HepG2 (cell line): ENCODE data around the gene SERPINB6. TPM values are rescaled to one million over a fixed set of nuclear protein-coding genes. Genes with fewer than 3 reads are reported as not detected.

Source experiments
- ATF3 ChIP-seq: sonication (generic); formaldehyde crosslinking; IDR thresholded peaks from 2 replicates; pipeline ENCODE4 v1.4.0; 2020; ENCODE audit warnings: missing genetic modification reagents
- ATF4 ChIP-seq, 2 experiments: fragments of 450-650 bp in 1 of 2; sonication (generic) in 1 of 2; formaldehyde crosslinking; IDR thresholded peaks; 2 replicates each; pipeline versions ENCODE4 v1.5.0 to v1.8.0; 2020 to 2022; ENCODE audit warnings: mild to moderate bottlenecking in 1 of 2, missing genetic modification reagents in 1 of 2
- GFI1 ChIP-seq: sonication (generic); formaldehyde crosslinking; IDR thresholded peaks from 2 replicates; pipeline ENCODE4 v1.5.0; 2020; ENCODE audit warnings: missing genetic modification reagents, mild to moderate bottlenecking, borderline replicate concordance
- JARID2 ChIP-seq: sonication (generic); formaldehyde crosslinking; IDR thresholded peaks from 2 replicates; pipeline ENCODE4 v1.8.1; 2023; ENCODE audit warnings: missing genetic modification reagents, inconsistent platforms; ENCODE audit not compliant: insufficient replicate concordance
- KDM4B ChIP-seq: sonication (generic); formaldehyde crosslinking; IDR thresholded peaks from 2 replicates; pipeline ENCODE4 v1.4.0; 2020; ENCODE audit warnings: missing genetic modification reagents
- KLF11 ChIP-seq: IDR thresholded peaks from 2 replicates; pipeline ENCODE4 v1.6.1; 2016; ENCODE audit warnings: missing compliant biosample characterization
- KLF15 ChIP-seq: sonication (generic); formaldehyde crosslinking; IDR thresholded peaks from 2 replicates; pipeline ENCODE4 v1.8.1; 2023; ENCODE audit warnings: borderline replicate concordance, mild to moderate bottlenecking, inconsistent platforms, missing genetic modification reagents, mixed read lengths
- NR2F2 ChIP-seq: IDR thresholded peaks from 2 replicates; pipeline ENCODE4 v1.6.1; 2012; ENCODE audit warnings: low read depth, inconsistent platforms, borderline replicate concordance
- PHF8 ChIP-seq: sonication (generic); formaldehyde crosslinking; IDR thresholded peaks from 2 replicates; pipeline ENCODE4 v1.5.0; 2020; ENCODE audit warnings: missing genetic modification reagents
- STAT5B ChIP-seq: sonication (generic); formaldehyde crosslinking; IDR thresholded peaks from 2 replicates; pipeline ENCODE4 v1.4.0; 2020; ENCODE audit warnings: missing genetic modification reagents
- ZBTB2 ChIP-seq: sonication (generic); formaldehyde crosslinking; IDR thresholded peaks from 2 replicates; pipeline ENCODE4 v1.8.0; 2022; ENCODE audit warnings: low read depth, missing genetic modification reagents
- ZNF572 ChIP-seq: sonication (generic); formaldehyde crosslinking; IDR thresholded peaks from 2 replicates; pipeline ENCODE4 v1.5.1; 2020; ENCODE audit warnings: mild to moderate bottlenecking, missing genetic modification reagents
- ZNF720 ChIP-seq: sonication (generic); formaldehyde crosslinking; IDR thresholded peaks from 2 replicates; pipeline ENCODE4 v1.4.0; 2020; ENCODE audit warnings: missing genetic modification reagents
- ZNF724P ChIP-seq: sonication (generic); formaldehyde crosslinking; IDR thresholded peaks from 2 replicates; pipeline ENCODE4 v1.8.0; 2022; ENCODE audit warnings: missing genetic modification reagents, borderline replicate concordance
- polyA plus RNA-seq, 8 experiments: library from polyadenylated mRNA; depleted of rRNA in 3 of 8; stranded (reverse) in 7 of 8; unstranded in 1 of 8; fragments of >200 nt; fragmentation: Illumina TruSeq in 4 of 8; extraction: Trizol in 4 of 8; gene quantifications; 2 replicates each; pipeline versions ENCODE4 v1.2.1 to v1.2.3, GENCODE V29; 2011 to 2016; ENCODE audit warnings: low read depth in 4 of 8, missing spikeins in 1 of 8, mixed read lengths in 1 of 8; ENCODE audit not compliant: insufficient read depth in 1 of 8
- total RNA-seq, 5 experiments: library from RNA; depleted of rRNA; stranded (reverse); fragments of >200 nt; fragmentation: Illumina TruSeq; extraction: Trizol; gene quantifications; 2 replicates each; pipeline ENCODE4 v1.2.3, GENCODE V29; 2016; ENCODE audit warnings: low read depth in 1 of 5
- TF ChIP-seq, protein P1 (sequence below): sonication (generic); formaldehyde crosslinking; IDR thresholded peaks from 2 replicates; pipeline ENCODE4 v1.4.0; 2020; ENCODE audit warnings: missing genetic modification reagents, borderline replicate concordance
- TF ChIP-seq, protein P2 (sequence below): IDR thresholded peaks from 2 replicates; pipeline ENCODE4 v1.6.1; 2012; ENCODE audit warnings: inconsistent platforms
- TF ChIP-seq, protein P3 (sequence below): sonication (generic); formaldehyde crosslinking; IDR thresholded peaks from 2 replicates; pipeline ENCODE4 v1.5.0; 2020; ENCODE audit warnings: missing genetic modification reagents, mild to moderate bottlenecking, borderline replicate concordance
- TF ChIP-seq, protein P4 (sequence below): sonication (generic); formaldehyde crosslinking; IDR thresholded peaks from 2 replicates; pipeline ENCODE4 v1.4.0; 2020; ENCODE audit warnings: low read depth, mild to moderate bottlenecking, missing genetic modification reagents

Gene SERPINB6
- total and polyA plus RNA-seq, 2 of the 13 experiments (the other 11 are each of a cell fraction or from before 2014, with no cell fraction given) = 38.2 to 61.3 TPM

GRCh38 chr6:2971420-2972218, at the start of gene SERPINB6 (continued):
- peak; percentile 69; the same call in 1 of the 2 replicates for TF ChIP-seq ZBTB2 (CRISPR knock-in tag)
- no peak for TF ChIP-seq KDM4B (CRISPR knock-in tag)
- TF ChIP-seq, protein P1, sequence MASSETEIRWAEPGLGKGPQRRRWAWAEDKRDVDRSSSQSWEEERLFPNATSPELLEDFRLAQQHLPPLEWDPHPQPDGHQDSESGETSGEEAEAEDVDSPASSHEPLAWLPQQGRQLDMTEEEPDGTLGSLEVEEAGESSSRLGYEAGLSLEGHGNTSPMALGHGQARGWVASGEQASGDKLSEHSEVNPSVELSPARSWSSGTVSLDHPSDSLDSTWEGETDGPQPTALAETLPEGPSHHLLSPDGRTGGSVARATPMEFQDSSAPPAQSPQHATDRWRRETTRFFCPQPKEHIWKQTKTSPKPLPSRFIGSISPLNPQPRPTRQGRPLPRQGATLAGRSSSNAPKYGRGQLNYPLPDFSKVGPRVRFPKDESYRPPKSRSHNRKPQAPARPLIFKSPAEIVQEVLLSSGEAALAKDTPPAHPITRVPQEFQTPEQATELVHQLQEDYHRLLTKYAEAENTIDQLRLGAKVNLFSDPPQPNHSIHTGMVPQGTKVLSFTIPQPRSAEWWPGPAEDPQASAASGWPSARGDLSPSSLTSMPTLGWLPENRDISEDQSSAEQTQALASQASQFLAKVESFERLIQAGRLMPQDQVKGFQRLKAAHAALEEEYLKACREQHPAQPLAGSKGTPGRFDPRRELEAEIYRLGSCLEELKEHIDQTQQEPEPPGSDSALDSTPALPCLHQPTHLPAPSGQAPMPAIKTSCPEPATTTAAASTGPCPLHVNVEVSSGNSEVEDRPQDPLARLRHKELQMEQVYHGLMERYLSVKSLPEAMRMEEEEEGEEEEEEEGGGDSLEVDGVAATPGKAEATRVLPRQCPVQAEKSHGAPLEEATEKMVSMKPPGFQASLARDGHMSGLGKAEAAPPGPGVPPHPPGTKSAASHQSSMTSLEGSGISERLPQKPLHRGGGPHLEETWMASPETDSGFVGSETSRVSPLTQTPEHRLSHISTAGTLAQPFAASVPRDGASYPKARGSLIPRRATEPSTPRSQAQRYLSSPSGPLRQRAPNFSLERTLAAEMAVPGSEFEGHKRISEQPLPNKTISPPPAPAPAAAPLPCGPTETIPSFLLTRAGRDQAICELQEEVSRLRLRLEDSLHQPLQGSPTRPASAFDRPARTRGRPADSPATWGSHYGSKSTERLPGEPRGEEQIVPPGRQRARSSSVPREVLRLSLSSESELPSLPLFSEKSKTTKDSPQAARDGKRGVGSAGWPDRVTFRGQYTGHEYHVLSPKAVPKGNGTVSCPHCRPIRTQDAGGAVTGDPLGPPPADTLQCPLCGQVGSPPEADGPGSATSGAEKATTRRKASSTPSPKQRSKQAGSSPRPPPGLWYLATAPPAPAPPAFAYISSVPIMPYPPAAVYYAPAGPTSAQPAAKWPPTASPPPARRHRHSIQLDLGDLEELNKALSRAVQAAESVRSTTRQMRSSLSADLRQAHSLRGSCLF (CRISPR knock-in tag) = 0 out of 2 replicates have a peak, but pooled peaks have one; percentile 61
- TF ChIP-seq KLF11 (CRISPR knock-in tag) = no peak
- peak; percentile 38 for TF ChIP-seq JARID2 (CRISPR knock-in tag)
- TF ChIP-seq, protein P2, sequence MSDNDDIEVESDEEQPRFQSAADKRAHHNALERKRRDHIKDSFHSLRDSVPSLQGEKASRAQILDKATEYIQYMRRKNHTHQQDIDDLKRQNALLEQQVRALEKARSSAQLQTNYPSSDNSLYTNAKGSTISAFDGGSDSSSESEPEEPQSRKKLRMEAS = peak; percentile 31
- no peak for TF ChIP-seq KLF15 (CRISPR knock-in tag)
- peak in 1 of 2 experiments; percentile 85; a peak in 2 of 4 replicates for TF ChIP-seq ATF4 (CRISPR knock-in tag; IDR thresholded peaks at IDR 0.05)
- peak; percentile 82 for TF ChIP-seq ZNF724P
- peak; percentile 36; the same call in 1 of the 2 replicates for TF ChIP-seq GFI1
- 0 out of 2 replicates have a peak, but pooled peaks have one; percentile 22 for TF ChIP-seq ATF3 (CRISPR knock-in tag)
- TF ChIP-seq, protein P3, sequence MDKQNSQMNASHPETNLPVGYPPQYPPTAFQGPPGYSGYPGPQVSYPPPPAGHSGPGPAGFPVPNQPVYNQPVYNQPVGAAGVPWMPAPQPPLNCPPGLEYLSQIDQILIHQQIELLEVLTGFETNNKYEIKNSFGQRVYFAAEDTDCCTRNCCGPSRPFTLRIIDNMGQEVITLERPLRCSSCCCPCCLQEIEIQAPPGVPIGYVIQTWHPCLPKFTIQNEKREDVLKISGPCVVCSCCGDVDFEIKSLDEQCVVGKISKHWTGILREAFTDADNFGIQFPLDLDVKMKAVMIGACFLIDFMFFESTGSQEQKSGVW (CRISPR knock-in tag) = no peak
- no peak for TF ChIP-seq STAT5B (CRISPR knock-in tag)
- peak; percentile 46; the same call in 1 of the 2 replicates for TF ChIP-seq ZNF572 (CRISPR knock-in tag)
- TF ChIP-seq PHF8 (CRISPR knock-in tag) = peak; percentile 82
- TF ChIP-seq ZNF720 (CRISPR knock-in tag) = no peak
- 0 out of 2 replicates have a peak, but pooled peaks have one; percentile 15 for TF ChIP-seq NR2F2
- TF ChIP-seq, protein P4, sequence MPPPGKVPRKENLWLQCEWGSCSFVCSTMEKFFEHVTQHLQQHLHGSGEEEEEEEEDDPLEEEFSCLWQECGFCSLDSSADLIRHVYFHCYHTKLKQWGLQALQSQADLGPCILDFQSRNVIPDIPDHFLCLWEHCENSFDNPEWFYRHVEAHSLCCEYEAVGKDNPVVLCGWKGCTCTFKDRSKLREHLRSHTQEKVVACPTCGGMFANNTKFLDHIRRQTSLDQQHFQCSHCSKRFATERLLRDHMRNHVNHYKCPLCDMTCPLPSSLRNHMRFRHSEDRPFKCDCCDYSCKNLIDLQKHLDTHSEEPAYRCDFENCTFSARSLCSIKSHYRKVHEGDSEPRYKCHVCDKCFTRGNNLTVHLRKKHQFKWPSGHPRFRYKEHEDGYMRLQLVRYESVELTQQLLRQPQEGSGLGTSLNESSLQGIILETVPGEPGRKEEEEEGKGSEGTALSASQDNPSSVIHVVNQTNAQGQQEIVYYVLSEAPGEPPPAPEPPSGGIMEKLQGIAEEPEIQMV (CRISPR knock-in tag) = 0 out of 2 replicates have a peak, but pooled peaks have one; percentile 40
